HL-60/S4 treated with phorbol 12-myristate 13-acetate at 8.2 ng/mL for 4 days and 3 days (cell line): Measurements from ENCODE around the gene CCDC28A.
"Not testable (repeated sequence)": the region's sequence is repeated elsewhere in the genome, so short reads cannot be mapped to it uniquely, and the experiment has no call there.

Experiments
- in situ Hi-C: fragments of 300-500 bp; cut with MboI; formaldehyde crosslinking; loops from 2 replicates; pipeline ENCODE4 v1.15.0; 2022; ENCODE audit warnings: low sequenced_read_pairs

The CCDC28A gene

DNA sequence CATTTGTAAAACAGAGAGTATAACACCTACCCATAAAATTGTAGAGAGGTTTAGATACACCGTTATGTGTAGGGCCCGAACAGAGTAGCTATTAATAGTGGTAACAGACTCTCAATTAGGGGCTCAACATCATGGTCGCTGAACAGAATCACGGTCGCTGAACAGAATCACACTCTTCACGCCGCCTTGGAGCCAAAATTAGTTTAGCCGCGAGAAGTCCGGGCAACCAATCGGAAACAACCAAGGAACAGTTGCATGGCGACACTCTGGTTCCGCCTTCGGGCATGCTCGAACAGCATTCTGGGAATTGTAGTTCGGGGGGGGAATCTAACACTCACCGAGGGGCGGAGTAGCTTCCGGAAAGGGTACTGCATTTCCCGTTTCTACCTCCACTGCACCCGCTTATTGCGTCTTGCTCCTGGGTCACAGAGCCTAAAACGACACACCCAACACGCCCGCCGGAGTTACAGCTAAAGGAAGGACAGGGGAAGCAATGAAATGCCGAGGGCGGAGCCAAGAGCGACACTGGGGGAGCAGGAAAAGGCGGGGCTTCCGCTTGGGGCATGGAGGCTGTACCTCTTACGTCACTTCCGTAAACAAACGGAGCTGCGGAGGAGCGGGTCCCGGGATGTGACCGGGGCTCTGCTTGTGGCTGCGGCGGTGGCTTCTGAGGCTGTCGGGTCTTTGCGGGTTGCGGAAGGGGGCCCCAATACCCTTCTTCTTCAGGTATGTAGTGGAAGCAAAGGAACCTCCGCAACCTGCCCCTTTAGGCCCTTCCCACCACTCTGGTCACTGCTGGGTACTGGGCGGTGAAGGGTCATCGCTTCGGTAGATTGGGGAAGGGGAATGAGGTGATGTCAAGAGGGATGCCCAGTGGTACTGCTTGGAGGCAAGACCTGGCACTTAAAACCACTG is at the start of gene CCDC28A:
CCDC28A (plus strand) TSS at position 593 of the 915 bp plus-strand sequence. CDS start 2,352 bp downstream, outside the sequence.
- in situ Hi-C loops: loop anchor here (5.0 to 25.0 kb wide), 3 partner anchors 176 to 661 kb away; partner anchors contain the start of gene PERP

DNA sequence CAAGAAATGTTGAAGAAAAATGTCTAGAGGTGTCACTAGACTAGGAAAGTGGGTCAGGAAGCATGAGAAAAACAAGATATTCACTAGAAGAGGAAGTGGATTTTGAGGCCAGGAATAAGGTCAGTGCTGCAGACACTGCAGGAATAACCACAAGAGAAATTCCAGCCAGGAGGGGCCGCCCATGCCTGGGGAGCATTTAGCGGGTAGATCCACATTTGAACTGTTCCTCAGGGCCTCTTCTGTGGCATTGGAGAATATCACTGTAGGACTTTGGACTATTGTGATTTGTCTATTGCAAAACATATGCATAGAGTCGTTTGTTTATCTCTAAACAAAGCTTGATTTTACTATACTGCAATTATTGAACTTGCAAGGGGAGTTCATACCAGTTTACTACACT is 49.6 kb upstream of the CCDC28A start:
- in situ Hi-C loops: no loop called here

DNA sequence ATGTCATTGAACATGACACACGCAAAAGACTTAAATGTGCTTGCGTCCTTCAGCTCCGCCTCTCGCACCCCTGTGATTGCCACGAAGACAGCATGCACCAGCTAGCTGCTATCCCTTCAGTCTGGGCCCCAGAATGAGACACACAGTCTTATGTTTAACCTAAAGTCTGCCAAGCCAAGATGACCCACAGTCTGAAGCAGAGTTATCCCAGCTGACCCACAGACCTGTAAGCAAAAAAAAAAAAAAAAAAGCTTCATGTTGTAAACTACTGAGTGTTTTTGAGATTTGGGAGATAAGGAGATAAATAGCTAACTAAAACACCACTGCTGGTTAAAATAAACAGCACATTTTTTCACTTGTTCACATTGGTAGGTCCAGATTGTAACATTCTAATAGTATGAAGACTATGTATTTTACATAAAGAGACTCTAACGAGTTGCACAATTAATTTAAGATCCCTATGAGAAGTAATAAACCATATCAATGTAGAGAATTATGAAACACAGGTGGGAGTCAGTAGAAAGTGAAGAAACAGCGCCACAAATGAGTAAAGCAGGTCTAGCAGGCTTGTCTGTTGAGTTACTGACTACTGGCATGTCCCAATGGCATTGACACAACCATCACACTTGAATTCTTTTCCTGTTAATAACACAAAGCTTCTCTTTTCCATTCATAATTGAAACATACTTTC is 47.4 kb upstream of the CCDC28A start:
- in situ Hi-C loops: no loop called here

DNA sequence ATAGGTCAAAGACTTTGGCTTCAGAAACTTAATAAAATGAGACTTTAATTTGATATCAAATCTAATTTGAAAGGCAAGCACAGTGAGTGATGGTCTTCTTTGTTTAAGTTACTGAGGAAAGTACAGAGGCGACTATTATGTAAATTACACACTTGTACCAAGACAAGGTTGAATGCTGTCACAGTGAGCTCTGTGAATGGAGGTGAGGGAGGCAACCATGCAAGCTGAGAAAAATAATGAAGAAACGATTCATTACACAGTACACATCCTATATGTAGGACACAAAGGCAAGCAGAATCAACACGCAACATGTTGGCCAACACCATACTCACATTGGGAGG is 46.8 kb upstream of the CCDC28A start:
- in situ Hi-C loops: no loop called here

DNA sequence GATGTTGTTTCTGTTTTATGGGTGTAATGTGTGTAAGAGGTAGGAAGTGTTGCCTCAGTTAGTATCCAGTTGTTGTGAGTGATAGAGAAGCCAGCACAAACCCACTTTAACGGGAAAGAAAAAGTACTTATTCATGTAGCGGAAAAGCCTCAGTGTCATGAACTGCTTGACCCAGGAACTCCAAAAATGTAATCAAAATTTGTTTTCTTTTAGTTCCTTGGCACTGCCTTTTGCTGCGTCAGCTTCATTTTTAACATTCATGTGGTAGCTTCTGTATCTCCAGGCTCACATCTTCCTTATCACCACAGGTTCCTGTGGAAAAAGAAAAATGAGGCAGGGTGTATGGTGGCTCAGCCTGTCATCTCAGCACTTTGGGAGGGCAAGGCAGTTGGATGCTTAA is 46.4 kb upstream of the CCDC28A start:
- in situ Hi-C loops: no loop called here

DNA sequence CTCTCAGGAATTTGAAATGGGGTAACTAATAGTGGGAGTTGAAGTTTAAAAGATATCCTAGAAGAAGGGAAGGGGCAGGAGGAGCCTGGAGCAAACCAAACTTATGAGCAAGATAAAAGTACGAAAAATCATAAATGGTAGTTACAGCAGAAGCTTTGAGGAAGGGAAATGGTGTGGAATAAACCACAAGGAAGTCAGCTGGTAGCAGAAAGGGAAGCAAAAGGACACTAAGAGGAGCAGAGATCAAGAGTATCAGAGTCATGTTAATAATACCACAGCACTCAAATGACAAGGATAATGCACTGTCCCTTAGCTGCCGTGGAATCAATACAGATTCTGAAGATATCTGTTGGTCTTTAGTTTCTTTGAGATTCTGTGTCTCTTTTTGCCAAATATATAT is 44.9 kb upstream of the CCDC28A start:
- in situ Hi-C loops: no loop called here

DNA sequence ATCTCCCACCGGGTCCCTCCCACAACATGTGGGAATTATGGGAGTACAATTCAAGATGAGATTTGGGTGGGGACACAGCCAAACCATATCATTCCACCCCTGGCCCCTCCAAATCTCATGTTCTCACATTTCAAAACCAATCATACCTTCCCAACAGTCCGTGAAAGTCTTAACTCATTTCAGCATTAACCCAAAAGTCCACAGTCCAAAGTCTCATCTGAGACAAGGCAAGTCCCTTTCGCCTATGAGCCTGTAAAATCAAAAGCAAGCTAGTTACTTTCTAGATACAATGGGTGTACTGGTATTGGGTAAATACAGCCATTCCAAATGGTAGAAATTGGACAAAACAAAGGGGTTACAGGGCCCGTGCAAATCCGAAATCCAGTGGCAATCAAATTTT is 43.5 kb upstream of the CCDC28A start:
- in situ Hi-C loops: not testable (repeated sequence)

DNA sequence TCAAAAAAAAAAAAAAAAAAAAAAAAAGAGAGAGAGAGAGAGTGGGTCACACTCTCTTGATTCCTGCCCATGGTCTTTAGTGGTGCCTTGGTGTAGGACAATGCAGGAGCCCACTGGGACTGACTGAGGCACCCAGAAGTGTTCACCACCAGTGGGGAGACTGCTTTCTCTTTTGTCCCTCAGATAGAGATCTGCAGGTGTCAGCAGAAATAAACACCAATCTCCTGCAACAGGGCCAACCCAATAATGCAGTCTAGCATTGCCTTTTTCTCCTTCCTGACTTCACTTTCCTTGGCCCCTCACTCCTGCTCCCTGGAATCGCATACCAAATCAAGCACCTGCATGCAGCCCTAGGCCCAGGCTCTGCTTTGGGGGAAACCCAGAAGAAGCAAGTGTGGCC is 39.0 kb upstream of the CCDC28A start:
- in situ Hi-C loops: no loop called here

DNA sequence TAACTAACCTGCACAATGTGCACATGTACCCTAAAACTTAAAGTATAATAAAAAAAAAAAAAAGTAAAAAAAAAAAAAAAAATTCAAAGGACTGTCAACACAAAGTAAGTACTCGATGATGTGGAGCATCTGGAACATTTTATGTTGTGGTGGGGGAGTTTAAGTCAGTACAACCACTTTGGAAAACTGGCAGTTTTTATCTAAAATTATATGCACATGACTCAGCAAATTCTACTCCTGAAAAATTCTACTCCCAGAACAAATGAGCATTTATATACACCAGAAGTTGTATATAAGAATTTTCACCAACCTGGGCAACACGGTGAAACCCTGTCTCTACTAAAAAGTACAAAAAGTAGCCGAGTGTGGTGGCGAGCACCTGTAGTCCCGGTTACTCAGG is 36.9 kb upstream of the CCDC28A start:
- in situ Hi-C loops: no loop called here

DNA sequence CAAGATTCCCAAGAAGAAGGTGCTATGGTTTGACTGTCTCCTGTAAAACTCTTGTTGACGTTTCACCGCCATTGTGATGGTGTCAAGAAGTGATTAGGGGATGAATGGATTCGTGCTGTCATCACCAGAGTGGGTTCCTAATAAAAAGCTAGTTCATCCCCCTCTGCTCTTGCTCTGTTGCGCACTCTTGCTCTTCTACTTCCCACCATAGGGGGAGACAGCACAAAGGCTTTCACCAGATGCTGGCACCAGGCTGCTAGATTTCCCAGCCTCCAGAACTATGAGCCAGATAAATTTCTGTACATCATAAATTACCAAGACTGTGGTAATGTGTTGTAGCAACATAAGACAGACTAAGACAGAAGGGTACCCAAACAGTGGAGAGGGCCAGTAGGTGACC is 21.6 kb upstream of the CCDC28A start:
- in situ Hi-C loops: loop anchor here (25.0 kb wide), 2 partner anchors 315 to 640 kb away; partner anchors contain the start of gene PERP

DNA sequence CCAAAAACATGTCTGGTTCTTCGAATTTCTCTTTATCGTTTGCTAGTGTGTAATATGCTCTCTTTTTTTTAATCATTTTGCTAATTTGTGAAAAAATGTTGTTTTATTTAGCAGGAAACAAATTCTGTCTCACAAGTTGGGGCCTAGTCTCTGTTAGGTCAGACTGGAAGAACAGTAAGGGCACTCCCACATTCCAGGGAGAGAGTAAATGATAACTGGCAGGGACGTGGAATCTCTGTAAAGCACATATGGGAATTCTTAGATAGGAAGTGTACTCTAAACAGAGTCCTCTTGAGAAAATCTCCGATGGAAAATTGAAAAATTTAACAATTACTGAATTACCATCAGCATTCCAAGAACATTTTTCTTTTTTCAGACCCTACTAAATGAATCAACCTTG is 16.4 kb upstream of the CCDC28A start:
- in situ Hi-C loops: loop anchor here (25.0 kb wide), 2 partner anchors 320 to 645 kb away; partner anchors contain the start of gene PERP

DNA sequence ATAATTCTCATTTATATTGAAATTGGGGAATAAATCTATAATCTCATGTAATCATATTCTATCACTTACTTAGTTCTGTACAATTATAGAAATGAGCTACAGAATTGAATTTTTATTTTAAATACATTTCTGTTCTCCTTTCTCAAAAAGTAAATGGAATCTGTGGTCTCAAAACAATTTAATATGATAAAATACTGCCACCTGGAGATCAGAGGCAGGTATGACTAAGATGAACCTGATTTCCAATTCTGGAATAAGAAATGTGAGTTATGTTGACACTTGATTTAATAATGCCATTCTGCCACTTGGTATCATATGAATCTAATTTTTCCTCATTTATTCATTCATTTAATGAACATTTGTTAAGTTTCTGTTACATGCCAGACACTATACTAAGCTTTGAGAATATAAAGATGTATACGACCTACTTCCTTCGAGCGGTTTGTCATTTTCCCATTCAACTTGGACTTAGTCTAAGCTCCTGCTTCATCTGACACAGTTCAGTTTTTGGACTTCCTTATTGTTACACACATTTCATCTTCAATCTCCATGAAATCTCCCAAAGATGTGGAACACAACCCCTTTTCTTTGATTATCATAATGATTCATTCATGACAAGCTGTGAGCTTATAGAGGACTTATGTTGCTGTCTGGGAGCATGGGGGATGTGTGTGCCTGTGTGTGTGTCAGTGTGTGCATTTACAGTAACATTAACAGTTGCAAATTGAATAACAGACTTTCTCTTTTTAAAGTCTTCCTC is 7.5 kb upstream of the CCDC28A start:
- in situ Hi-C loops: loop anchor here (25.0 kb wide), 2 partner anchors 329 to 654 kb away; partner anchors contain the start of gene PERP

DNA sequence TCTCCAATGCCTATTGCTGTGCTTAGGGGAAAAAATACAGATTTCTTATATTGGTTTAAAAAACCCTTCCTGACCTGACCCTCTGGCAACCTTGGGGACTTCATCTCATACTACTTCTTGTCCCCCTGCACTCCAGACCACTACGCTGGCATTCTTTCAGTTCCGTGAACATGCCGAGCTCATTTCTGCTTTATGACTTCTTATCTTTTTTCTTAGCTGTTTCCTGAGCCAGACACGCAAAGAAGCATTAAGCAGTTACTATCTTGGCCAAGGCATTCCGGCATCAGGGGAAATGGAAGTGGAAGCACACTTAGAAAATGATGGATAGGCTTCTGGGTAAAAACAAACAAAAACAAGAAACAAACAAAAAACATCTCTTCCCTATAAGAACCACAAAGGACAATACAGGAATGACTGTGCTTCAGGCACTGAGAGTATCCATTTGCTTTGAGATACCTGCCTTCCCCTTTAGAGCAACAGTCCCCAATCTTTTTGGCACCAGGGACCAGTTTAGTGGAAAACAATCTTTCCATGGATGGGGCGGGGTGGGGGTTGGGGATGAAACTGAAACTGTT is 4.4 kb upstream of the CCDC28A start:
- in situ Hi-C loops: loop anchor here (25.0 kb wide), 2 partner anchors 332 to 657 kb away; partner anchors contain the start of gene PERP

DNA sequence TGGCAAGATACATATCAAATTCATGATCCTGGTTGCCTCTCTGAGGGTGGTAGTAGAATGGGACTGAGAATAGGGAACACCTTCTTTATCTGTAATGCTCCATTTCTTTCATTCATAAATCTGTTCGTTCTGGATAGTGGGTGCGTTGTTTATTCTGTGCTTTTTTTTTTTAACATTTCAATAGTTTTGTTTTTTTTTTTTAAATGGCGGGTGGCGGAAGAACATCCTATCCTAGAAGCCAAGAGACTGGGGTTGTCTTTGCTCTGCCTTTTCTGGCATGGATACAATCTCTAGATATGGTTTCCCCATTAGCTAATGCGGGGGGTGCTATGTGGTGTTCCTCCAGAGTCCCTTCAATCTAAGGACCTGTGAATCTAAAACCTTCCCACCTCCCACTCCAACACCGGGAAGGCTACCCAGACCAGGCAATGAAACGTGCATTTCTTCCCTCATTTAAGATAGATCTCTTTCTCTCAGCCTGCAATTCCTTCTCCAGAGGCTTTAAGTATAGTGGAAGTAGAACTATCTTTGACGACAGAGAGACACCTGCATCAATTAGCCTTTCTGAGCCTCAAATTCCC is 883 bp upstream of the CCDC28A start:
- in situ Hi-C loops: loop anchor here (5.0 to 25.0 kb wide), 3 partner anchors 175 to 660 kb away; partner anchors contain the start of gene PERP

DNA sequence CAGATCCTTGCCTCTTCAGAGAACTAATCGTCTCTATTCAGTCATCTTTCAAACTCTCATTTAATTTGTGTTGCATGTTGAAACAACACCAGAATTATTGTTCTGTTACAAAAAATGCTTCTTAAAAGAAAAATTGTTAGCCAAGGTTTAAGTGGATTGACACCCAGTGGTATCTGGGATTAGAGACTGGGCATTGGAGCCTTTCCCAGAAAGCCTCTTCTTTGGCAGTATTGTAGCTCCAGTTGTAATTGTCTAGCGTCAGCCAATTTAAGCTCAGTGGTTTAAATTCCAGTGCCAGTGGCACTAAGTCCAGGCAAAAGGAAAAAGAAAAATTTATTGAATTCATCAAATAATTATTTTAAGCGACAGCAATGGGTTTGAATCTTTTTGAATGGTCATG is 801 bp downstream of the CCDC28A start:
- in situ Hi-C loops: loop anchor here (5.0 to 25.0 kb wide), 3 partner anchors 177 to 662 kb away; partner anchors contain the start of gene PERP

DNA sequence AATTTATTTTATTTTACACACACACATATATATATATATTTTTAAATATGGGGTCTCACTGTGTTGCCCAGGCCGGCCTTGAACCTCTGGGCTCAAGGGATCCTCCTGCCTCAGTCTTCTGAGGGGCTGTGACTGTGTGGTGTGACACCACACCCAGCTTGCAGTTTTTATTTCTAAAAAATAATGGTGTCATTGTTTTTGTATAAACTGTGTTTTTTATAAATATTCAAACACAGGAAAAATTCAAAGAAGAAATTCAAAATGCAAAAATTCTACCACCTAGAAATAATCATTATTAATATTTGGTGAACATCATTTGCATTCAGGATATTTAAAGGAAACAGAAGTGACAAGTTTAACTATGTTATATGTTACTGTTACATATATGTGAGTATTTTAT is 3.1 kb downstream of the CCDC28A start:
- in situ Hi-C loops: no loop called here

DNA sequence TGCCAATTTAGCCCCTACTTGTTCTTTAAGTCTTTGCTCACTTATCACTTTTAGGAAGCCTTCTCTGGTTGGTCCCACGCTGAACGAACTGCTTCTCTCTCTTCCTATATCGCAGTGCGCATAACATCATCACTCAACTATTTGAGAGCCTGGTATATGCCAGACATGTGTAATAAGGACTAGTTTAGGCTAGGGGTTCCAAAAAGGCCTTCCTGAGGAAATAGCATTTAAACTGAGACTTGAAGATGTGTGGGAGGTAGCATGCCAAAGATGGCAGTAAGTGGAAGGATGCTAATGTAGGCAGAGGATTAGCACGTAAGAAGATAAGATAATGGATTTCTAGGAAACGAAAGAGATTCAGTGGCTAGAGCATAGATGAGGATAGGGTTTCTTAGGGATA is 4.8 kb downstream of the CCDC28A start:
- in situ Hi-C loops: no loop called here

DNA sequence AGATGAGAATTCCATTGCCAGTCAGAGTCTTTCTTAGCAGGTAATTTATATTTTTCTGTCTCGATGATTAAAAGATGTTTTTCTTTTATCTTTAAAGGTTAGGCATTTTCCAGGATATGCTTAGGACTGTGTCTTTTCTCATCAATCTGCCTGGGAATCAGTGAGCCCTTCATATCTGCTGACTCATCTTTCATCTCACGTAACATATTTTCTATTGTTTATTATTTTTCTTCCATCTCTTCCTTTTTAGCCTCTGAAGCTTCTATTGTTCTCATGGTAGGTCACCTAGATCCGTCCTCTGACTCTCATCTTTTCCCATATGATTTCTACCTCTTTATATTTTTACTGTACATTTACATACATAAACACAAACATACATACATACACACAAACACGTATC is 8.7 kb downstream of the CCDC28A start:
- in situ Hi-C loops: no loop called here

DNA sequence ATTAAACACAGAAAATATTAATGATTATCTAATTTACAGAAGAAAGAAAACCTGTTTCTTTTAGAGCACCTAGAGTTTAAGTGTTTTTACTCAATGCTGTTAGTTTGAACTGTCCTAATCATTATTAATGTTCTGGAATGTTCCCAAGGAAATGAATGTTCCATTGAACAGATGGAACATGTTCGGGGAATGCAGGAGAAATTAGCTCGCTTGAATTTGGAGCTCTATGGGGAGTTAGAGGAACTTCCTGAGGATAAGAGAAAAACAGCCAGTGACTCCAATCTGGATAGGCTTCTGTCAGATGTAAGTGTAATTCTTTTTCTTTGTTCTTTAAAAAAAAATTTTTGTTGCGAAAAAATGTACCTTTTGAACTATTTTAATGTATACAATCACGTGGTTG is 11.5 kb downstream of the CCDC28A start:
- in situ Hi-C loops: no loop called here

DNA sequence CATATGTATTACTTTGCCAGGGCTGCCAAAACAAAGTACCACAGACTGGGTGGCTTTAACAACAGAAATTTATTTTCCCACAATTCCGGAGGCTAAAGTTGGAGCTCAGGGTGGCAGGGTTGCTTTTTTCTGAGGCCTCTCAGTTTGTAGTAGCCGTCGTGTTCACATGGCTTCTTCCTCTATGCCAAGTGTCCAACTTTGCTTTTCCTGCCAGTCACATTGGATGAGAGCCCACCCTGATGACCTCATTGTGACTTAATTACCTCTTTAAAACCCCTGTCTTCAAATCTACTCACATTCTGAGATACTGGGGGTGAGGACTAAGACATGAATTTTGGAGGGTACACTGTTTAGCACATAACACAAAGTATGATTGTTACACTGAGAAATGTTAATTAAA is 12.4 kb downstream of the CCDC28A start:
- in situ Hi-C loops: no loop called here
